NB4 (cell line): Measurements from ENCODE around the gene TP73.

Experiments
- DNase-seq: peaks from one replicate; pipeline ENCODE4 v3.0.0; 2010; ENCODE audit warnings: low read depth
- H3K4me3 ChIP-seq: one replicate; pipeline ENCODE4 v1.5.1; 2011; ENCODE audit warnings: mild to moderate bottlenecking, low read depth, low read length, moderate library complexity
- MAX ChIP-seq: IDR thresholded peaks from 2 replicates; pipeline ENCODE4 v1.6.1; 2011; ENCODE audit warnings: low read depth, low read length
- MYC ChIP-seq: IDR thresholded peaks from 2 replicates; pipeline ENCODE4 v1.6.1; 2011; ENCODE audit warnings: low read depth, low read length
- POLR2A ChIP-seq: IDR thresholded peaks from 2 replicates; pipeline ENCODE4 v1.6.1; 2011; ENCODE audit warnings: mild to moderate bottlenecking; ENCODE audit not compliant: insufficient read length; ENCODE audit errors: extremely low read depth
- TF ChIP-seq, protein P1 (sequence below): IDR thresholded peaks from one replicate; pipeline ENCODE4 v1.5.1; 2012; ENCODE audit warnings: low read depth, low read length

Gene TP73

GRCh38 chr1:3669971-3670431 lies 17.7 kb downstream of the TP73 start:
- no peak for DNase-seq
- TF ChIP-seq MAX (no peak), POLR2A (no peak), MYC (no peak)
- TF ChIP-seq, protein P1, sequence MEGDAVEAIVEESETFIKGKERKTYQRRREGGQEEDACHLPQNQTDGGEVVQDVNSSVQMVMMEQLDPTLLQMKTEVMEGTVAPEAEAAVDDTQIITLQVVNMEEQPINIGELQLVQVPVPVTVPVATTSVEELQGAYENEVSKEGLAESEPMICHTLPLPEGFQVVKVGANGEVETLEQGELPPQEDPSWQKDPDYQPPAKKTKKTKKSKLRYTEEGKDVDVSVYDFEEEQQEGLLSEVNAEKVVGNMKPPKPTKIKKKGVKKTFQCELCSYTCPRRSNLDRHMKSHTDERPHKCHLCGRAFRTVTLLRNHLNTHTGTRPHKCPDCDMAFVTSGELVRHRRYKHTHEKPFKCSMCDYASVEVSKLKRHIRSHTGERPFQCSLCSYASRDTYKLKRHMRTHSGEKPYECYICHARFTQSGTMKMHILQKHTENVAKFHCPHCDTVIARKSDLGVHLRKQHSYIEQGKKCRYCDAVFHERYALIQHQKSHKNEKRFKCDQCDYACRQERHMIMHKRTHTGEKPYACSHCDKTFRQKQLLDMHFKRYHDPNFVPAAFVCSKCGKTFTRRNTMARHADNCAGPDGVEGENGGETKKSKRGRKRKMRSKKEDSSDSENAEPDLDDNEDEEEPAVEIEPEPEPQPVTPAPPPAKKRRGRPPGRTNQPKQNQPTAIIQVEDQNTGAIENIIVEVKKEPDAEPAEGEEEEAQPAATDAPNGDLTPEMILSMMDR = no peak

GRCh38 chr1:3670823-3671265 lies 18.5 kb downstream of the TP73 start:
- no peak for TF ChIP-seq MYC
- no peak for TF ChIP-seq MAX
- TF ChIP-seq POLR2A = no peak
- TF ChIP-seq, protein P1 = no peak
- no peak overlapping the region for H3K4me3 ChIP-seq
- no peak for DNase-seq

More at GRCh38 chr1:3669971-3670431, 17.7 kb downstream of the TP73 start:
- no peak overlapping the region for H3K4me3 ChIP-seq

GRCh38 chr1:3671371-3672180 lies 19.3 kb downstream of the TP73 start:
- no peak for DNase-seq
- TF ChIP-seq, protein P1 = no peak
- TF ChIP-seq MAX = no peak
- TF ChIP-seq POLR2A = no peak
- no peak for TF ChIP-seq MYC
- no peak overlapping the region for H3K4me3 ChIP-seq

- no peak overlapping the region for H3K4me3 ChIP-seq
- no peak for DNase-seq
- TF ChIP-seq POLR2A (no peak), MYC (no peak), MAX (no peak)
- TF ChIP-seq, protein P1 = no peak
Measured at GRCh38 chr1:3672231-3672970, 20.1 kb downstream of the TP73 start.

DNA sequence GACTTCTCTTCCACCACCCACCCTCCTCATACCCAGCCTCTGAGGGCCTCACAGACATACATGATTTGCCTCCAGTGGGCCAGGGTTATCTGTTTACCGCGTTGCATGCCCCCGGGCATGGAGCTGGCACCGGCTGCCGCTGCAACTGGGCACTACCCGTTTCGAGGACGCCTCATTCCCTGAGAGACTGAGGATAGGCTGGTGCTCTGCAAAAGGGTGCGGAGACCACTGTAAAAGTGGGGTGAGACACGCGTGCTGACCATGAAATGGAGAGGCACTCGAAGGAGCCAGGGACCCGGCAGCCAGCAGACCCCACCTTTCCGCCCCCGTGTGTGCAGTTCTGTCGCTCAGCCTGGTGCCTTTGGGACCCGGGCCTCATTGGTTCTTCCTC lies 20.6 kb downstream of the TP73 start:
- no peak overlapping the region for H3K4me3 ChIP-seq
- no peak for DNase-seq
- TF ChIP-seq MAX (no peak), POLR2A (no peak), MYC (no peak)
- TF ChIP-seq, protein P1 = no peak
